NCI-H2029 (cell line): ENCODE data around the gene CCL28.
A peak's percentile ranks its signal among the peaks of the same experiment; 100 is the strongest.
"Not testable (repeated sequence)": the region's sequence is repeated elsewhere in the genome, so short reads cannot be mapped to it uniquely, and the experiment has no call there.

Experiments used
- DNase-seq: peaks from one replicate; lab custom pipeline; 2025; lab: John Stamatoyannopoulos, UW

The CCL28 gene

GRCh38 chr5:43412156-43412555 lies at the start of gene CCL28:
Gene CCL28 (minus strand): TSS chr5:43412391. CDS start chr5:43412316, 75 bp downstream.
- no peak for DNase-seq

GRCh38 chr5:43461066-43461465 lies 48.9 kb upstream of the CCL28 start:
- DNase-seq = no peak

GRCh38 chr5:43456556-43456955 lies 44.4 kb upstream of the CCL28 start:
- no peak for DNase-seq

- not testable (repeated sequence) for DNase-seq
Observed at GRCh38 chr5:43441575-43441974, 29.4 kb upstream of the CCL28 start.

- DNase-seq = no peak
Observed at GRCh38 chr5:43437062-43437660, 25.0 kb upstream of the CCL28 start.

GRCh38 chr5:43433382-43433781 lies 21.2 kb upstream of the CCL28 start:
- DNase-seq = no peak

GRCh38 chr5:43432486-43433375 lies 20.5 kb upstream of the CCL28 start:
- DNase-seq = peak; percentile 57

GRCh38 chr5:43429706-43430105 lies 17.5 kb upstream of the CCL28 start:
- DNase-seq = no peak

- no peak for DNase-seq
Observed at GRCh38 chr5:43429016-43429415, 16.8 kb upstream of the CCL28 start.

- DNase-seq = no peak
Observed at GRCh38 chr5:43427306-43427705, 15.1 kb upstream of the CCL28 start.

- DNase-seq = no peak
Observed at GRCh38 chr5:43425983-43426382, 13.8 kb upstream of the CCL28 start.

GRCh38 chr5:43423086-43423485 lies 10.9 kb upstream of the CCL28 start:
- DNase-seq = not testable (repeated sequence)

- DNase-seq = no peak
Observed at GRCh38 chr5:43422143-43422542, 10.0 kb upstream of the CCL28 start.

GRCh38 chr5:43421450-43422133 lies 9.4 kb upstream of the CCL28 start:
- DNase-seq = no peak

- DNase-seq = no peak
Observed at GRCh38 chr5:43420241-43420640, 8.1 kb upstream of the CCL28 start.

GRCh38 chr5:43418561-43418960 lies 6.4 kb upstream of the CCL28 start:
- DNase-seq = no peak

GRCh38 chr5:43416803-43417394 lies 4.7 kb upstream of the CCL28 start:
- DNase-seq = no peak

GRCh38 chr5:43415935-43416802 lies 4.0 kb upstream of the CCL28 start:
- no peak for DNase-seq

- no peak for DNase-seq
Observed at GRCh38 chr5:43413966-43414365, 1.8 kb upstream of the CCL28 start.

- no peak for DNase-seq
Observed at GRCh38 chr5:43412644-43413043, 453 bp upstream of the CCL28 start.

GRCh38 chr5:43411495-43411894 lies 696 bp downstream of the CCL28 start:
- no peak for DNase-seq
